Raji (cell line): ENCODE results near the gene P2RX6.

Experiments
- POLR2A ChIP-seq: IDR thresholded peaks from 2 replicates; pipeline ENCODE4 v1.6.1; 2011; ENCODE audit warnings: low read depth, low read length, control low read depth; ENCODE audit not compliant: insufficient read depth

P2RX6 gene

DNA sequence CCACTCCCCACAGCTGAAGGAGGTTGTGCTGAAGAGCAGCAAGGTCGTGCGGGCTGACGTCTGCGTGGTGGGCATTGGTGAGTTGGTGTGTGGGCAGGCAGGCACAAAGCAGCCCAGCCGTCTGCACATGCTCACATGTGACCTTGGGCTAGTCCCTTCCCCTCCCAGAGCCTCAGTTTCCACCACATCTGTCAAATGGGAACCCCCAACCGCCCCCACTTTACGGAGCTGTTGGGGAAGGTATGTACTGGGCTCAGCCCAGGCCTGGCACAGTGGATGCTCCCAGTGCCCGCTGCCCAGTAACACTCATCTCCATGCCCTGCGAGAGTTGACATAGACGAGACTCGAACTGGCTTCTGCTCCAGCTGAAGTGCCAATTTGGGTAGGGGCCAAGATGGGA lies 37.9 kb upstream of the P2RX6 start:
- no peak for TF ChIP-seq POLR2A

DNA sequence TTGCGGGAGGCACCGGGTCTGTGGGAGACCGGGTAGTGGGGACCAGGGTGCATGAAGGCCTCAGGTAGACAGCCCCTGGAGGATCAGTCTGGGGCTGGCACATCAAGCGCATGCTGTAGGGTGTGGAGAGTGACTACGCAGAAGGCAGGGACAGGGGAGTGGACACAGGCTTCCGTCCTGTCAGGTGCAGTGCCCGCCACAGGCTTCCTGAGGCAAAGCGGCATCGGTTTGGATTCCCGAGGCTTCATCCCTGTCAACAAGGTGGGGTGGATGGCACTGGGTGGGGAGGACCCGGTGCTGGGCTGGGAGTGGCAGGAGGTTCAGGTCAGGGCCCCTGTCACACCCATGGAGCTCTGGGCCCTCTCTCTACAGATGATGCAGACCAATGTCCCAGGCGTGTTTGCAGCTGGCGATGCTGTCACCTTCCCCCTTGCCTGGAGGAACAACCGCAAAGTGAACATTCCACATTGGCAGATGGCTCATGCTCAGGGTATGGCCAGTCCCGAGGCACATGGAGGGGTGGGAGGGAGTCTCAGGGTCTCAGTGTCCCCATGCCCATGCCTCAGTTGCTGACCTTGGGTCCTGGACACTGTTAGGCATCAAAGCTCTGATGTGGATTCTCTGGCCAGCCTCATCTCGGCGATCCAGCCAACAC lies 37.3 kb upstream of the P2RX6 start:
- TF ChIP-seq POLR2A = no peak

DNA sequence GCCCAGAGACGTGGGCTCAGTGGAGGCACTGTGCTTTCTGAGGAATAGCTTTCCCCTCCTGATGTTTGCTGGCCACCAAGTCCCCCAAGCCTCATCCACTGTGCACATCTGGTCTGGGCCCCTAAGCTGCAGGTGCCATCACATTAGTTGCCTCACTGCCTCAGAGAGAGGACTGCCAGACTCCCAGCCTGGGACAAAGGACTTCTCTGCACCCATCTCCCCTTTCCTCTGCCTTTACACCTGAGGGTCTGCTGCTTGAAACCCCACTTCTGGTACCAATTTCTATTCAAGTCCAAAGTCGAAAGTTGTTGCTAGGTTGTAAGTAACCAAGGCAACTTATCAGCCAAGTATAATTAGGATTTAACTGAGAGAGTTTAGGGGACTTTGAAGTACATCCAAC lies 36.5 kb upstream of the P2RX6 start:
- no peak for TF ChIP-seq POLR2A

DNA sequence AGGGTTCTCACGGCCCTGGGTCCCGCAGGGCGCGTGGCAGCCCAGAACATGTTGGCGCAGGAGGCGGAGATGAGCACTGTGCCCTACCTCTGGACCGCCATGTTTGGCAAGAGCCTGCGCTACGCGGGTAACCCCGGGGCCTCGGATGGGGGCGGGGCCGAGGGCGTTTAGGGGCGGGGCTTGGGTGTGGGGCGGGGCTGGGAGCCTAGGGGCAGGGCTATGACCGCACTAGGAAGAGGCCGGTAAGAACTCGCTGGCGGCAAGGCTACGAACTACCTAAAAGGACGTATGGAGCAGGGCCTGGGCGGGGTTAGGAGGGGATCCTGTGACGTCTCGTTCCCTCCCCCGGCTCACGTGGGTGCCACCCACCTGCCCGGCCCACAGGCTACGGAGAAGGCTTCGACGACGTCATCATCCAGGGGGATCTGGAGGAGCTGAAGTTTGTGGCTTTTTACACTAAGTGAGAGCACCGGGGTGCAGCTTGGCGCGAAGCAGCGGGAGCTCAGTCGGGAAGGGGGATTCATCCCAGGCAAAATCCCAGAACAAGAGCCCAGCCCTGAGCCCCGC lies 35.6 kb upstream of the P2RX6 start:
- TF ChIP-seq POLR2A = no peak

DNA sequence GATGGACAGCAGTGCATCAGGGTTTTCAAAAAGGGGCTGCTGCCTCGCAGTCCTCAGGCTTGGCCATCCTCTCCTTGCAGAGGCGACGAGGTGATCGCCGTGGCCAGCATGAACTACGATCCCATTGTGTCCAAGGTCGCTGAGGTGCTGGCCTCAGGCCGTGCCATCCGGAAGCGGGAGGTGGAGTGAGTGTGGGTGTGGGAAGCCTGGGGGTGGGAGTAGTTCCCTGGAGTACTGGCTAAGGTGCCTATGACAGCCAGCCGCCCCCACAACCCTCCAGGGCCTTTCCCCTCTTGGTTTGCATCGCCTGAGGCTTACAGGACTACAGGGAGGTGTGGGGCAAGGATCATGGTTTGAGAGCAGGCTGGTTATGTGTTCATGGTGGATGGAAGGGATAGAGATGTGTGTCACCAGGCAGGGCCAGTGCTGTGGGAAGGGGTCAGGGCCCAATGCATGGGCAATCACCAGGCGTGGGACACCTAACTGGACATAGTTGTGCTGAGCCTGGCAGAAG lies 35.0 kb upstream of the P2RX6 start:
- TF ChIP-seq POLR2A = no peak

DNA sequence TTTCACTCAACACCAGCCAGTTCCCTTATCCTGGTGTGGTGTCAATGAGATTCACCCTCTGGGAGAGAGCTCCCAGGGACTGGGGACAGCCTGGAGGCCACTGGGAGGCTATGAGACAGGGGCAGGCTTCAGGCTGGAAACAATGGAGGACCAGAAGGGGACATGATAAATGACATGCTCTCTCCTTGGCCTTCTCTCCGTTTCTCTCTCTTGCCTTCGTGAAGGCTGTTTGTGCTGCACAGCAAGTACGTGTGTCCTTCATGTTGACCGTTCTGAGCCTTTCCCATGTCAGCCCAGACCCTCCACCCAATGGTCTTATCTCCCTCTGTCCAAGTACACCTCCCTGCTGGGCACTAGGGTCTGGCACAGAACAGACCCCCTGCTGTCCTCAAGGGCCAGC lies 34.4 kb upstream of the P2RX6 start:
- TF ChIP-seq POLR2A = peak; percentile 14; the same call in 1 of the 2 replicates

DNA sequence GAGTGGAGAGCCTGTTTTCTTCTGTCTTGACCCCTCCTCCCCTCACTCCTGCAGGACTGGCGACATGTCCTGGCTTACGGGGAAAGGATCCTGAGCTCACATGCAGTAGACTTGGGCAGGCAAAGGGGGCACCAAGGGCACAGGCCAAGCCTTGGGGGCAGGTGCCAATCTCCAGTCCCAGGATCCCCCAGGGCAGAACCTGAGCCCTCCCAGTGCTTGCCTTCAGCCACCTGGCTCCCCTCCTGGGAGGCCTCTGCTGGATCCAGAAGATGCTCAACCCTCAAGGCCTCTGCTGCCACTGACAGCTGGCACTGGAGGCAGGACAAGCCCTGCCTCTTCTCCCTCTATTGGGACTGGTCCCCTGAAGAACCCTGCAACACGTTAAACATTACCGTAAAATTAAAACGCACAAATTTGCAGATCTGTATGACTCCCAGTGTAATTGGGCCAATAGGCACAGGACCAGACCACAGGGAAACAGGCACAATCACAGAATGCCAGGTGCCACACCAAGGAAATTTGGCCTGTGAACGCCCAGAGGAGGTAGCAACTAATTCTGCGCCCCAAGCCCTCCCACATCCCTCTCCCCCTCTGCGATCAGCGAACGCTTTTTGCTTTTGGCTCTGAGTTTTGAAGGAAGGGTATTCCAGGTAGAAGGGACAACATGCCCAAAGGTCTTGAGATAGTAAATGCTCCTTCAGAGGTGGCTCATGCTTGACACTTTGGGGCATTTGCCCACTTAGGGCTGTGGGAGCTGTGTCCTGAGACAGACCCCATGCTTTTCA lies 33.8 kb upstream of the P2RX6 start:
- no peak for TF ChIP-seq POLR2A

DNA sequence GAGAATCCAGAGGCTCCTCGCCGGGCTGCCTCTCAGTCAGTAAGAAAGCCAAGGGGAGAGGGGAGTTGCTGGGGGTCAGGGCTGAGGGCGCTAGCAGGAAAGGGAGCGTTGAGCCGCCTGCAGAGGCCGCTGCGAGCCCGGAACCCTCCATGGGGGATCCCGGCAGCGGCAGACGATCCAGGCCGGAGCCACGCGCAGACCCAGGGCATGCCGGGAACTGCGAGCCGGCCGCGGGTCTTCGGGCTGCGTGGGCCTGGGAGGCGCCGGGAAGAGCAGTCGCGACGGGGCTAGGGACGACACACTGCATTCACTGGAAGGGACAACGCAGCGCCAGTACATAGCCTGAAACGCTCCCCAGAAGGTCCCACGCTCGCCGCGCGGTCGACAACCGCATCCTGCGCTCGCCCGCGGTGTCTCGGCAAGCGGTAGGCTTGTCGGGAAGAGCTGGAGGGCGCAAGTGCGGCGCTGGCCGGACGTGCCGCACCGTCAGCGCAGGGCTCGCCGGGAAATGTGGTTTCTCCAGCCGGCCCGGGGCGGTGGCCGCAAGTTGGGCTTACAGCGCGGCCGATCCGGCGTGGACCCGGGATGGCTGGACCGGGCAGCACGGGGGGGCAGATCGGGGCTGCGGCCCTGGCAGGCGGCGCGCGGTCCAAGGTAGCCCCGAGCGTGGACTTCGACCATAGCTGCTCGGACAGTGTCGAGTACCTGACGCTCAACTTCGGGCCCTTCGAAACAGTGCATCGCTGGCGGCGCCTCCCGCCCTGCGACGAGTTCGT lies 33.0 kb upstream of the P2RX6 start, which contains the start of gene LZTR1:
Gene LZTR1, plus strand, starts transcription at position 511 of the 776 bp plus-strand sequence. Its CDS starts 75 bp downstream, at position 586.
- peak; percentile 100 for TF ChIP-seq POLR2A

DNA sequence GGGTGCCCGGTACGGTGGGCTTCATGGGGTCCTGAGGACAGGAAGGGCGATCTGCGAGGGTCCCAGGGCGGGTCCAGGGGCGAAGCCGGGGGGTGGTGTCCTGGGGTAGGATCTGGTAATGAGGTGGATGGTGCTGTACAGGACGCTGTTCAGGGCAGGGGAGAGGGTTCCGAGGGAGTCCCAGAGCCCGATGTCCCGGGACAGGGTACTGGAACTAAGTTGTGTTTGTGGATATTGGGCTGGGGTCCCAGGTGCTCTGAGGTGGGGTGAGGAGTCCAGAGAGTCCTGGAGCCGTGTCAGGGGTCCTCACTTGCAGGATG lies 32.4 kb upstream of the P2RX6 start:
- TF ChIP-seq POLR2A = no peak

DNA sequence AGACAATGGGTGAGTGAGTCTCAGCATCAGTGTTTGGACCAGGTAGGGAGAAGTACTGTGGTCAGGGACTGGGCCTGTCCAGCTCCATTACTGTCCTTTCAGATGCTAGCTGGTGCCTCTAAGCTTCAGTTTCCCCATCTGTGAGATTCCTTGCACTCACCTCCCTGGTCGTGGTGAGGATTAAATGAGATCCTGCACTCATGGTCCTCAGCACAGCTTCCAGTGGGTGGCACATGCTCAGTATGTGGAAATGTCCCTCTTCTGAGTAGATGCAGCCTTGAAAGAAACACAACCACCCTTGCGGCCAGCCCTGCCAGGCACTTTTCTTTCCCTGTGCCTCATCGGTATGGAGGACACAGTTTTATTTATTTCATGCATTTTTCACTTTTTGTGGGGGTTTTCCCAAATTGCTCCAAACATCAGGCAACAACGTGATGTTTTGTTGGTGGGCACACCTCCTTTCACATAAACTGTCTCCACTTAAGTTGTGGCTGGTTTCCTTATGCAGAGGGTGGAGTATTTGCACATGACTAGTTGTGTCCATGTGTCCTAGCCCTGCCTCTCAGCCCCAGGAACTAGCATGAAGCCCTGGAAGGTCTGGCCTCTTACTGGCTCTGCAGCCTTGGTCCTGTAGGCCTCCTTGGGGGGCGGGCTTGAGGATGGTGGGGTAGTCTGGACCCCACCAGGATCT lies 31.7 kb upstream of the P2RX6 start:
- TF ChIP-seq POLR2A = no peak

DNA sequence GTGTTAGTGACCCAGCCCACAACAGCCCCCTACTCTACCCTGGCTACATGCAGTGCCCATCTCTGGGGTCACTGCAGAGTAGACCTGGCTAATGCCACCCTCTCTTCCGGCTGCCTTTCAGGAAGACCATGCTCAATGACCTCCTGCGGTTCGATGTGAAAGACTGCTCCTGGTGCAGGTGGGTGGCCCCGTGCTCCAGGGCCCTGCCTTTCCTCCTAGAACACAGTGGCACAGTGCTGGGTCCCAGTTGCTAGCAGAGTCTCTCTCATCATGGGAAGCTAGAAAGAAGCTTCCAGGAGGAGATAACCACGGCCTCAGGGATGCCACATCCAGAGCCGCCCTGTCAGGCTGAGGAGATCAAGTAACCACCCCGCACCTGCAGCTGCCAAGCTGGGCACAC lies 29.2 kb upstream of the P2RX6 start:
- TF ChIP-seq POLR2A = no peak

DNA sequence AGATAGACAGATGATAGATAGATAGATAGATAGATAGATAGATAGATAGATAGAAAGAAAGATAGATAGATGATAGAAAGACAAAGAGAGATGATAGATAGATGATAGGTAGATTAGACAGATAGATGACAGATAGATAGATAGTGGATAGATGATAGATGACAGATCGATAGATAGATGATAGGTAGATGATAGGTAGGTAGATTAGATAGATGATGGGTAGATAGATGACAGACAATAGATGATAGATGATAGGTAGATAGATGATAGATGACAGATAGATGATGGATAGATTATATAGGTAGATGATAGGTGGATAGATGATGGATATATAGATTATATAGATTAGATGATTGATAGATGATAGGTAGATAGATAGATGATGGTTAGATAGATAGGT lies 28.6 kb upstream of the P2RX6 start:
- no peak for TF ChIP-seq POLR2A

DNA sequence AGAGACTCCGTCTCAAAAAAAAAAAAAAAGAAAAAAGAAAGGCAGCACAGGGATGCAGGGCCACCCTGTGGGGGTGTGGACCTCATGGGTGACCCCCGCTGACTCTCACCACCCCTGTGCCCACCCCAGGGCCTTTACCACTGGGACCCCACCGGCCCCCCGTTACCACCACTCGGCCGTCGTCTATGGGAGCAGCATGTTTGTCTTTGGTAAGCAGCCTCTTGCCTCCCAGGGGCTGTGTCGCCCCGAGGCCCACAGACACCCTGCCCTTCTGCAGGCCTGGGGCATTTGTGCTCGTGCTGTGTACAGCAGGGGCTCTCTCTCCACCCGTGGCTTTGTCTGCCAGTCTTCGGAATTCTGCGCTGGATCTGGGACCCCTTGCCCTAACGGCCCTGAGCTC lies 27.6 kb upstream of the P2RX6 start:
- TF ChIP-seq POLR2A = no peak

DNA sequence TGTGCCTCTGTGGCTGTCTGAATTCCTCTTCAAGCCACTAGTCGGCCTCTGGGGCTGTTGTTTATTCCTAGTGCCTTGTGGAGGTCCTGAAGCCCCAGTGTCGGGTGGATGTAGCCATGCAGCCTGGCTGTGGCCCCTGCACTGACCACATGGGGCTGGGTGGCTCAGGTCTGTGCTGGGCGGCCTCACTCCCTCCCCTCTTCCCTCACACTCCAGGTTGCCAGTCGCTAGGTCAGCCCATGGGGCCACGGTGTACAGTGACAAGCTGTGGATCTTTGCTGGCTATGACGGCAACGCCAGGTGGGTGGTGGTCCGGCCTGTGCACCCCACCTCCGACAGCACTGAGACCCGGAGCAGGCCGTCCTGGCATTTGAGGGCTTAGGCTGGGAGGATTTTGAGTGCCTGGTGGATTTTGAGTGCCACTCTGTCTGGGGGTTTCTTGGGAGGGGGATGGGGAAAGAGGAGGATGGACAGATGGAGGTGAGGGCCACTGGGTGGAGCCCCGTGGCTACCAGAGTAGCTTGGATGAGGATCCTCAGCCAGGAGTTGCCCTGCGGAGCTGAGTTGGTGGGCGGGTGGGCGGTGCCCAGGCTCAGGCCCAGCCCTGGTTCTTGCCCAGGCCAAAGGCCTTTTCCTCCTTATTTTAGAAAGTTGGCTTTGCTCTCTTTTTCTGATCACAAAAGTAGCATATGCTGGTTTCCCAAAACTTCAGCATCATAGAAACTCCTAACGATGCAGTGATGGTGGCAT lies 26.2 kb upstream of the P2RX6 start:
- no peak for TF ChIP-seq POLR2A
